Measurements from ENCODE around the gene JAKMIP2. TPM values are rescaled to one million over a fixed set of nuclear protein-coding genes. Genes with fewer than 3 reads are reported as not detected.
A peak's percentile ranks its signal among the peaks of the same experiment; 100 is the strongest.

The JAKMIP2 gene
- total and polyA plus RNA-seq, 2 donors (not counting 1 experiment from before 2014, with no cell fraction given): 1.3 to 6.5 TPM

DNA sequence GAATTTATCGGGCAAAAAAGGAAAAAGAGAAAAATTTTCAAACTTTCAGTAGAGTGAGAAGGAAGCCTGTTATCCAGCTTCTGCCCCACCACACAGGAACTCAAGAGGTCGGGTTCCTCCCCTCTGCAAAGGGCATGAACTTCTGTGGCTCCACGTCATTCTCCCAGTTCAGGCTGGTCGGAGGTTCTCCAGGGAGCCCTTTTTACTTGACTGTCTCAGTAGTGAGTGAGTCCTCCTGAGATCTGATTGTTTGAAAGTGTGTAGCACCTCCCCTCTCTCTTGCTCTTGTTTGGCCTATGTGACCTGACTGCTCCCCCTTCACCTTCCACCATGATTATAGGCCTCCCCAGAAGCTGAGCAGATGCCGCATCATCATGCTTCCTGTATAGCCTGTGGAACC, 39.2 kb upstream of the JAKMIP2 start:
- H3K9ac ChIP-seq (ENCODE audit: insufficient read depth, low read length): no peak overlapping the region
- no peaks in the 10 kb centered on the region for H3K27me3 ChIP-seq (ENCODE audit: control insufficient read depth, insufficient read depth, low read length)
- no peak for TF ChIP-seq EZH2 (IDR thresholded peaks at IDR 0.05; ENCODE audit: low read length, missing control alignments)
- no peak for TF ChIP-seq CTCF (conservative IDR thresholded peaks at IDR 0.05 in 1 of 2, IDR thresholded peaks at IDR 0.05 in 1 of 2; ENCODE audit: low read depth in 1 of 2, low read length in 2 of 2)
- no peak overlapping the region for H3K4me2 ChIP-seq (ENCODE audit: extremely low read depth, insufficient read depth, low read length)
- no peak for DNase-seq (ENCODE audit: low read depth in 2 of 2)
- no peaks in the 10 kb centered on the region for H3K9me3 ChIP-seq (ENCODE audit: control insufficient read depth, insufficient read depth, low read depth, low read length)
- no peaks in the 10 kb centered on the region for H4K20me1 ChIP-seq (ENCODE audit: control insufficient read depth, extremely low read depth, insufficient read depth, low read length)
- H3K36me3 ChIP-seq (ENCODE audit: control insufficient read depth, insufficient read depth, low read length): no peaks in the 10 kb centered on the region
- no peaks in the 10 kb centered on the region for H3K4me1 ChIP-seq (ENCODE audit: control insufficient read depth, extremely low read depth, insufficient read depth, low read length)
- no peaks in the 10 kb centered on the region for H3K79me2 ChIP-seq (ENCODE audit: control insufficient read depth, insufficient read depth, low read length)
- no peak overlapping the region for H3K4me3 ChIP-seq (replicated peaks in 1 of 4; ENCODE audit: control extremely low read depth in 1 of 4, insufficient read depth in 1 of 4, low read depth in 3 of 4, low read length in 4 of 4)
- no peak overlapping the region for H3K27ac ChIP-seq (ENCODE audit: insufficient read depth, low read length)
- H2AFZ ChIP-seq (ENCODE audit: low read length): no peak overlapping the region

- H2AFZ ChIP-seq (ENCODE audit: low read length): no peak overlapping the region
- no peaks in the 10 kb centered on the region for H3K27me3 ChIP-seq (ENCODE audit: control insufficient read depth, insufficient read depth, low read length)
- H3K4me2 ChIP-seq (ENCODE audit: extremely low read depth, insufficient read depth, low read length): no peak overlapping the region
- TF ChIP-seq CTCF (conservative IDR thresholded peaks at IDR 0.05 in 1 of 2, IDR thresholded peaks at IDR 0.05 in 1 of 2; ENCODE audit: low read depth in 1 of 2, low read length in 2 of 2) (no peak), EZH2 (IDR thresholded peaks at IDR 0.05; ENCODE audit: low read length, missing control alignments) (no peak)
- H3K27ac ChIP-seq (ENCODE audit: insufficient read depth, low read length): no peak overlapping the region
- H3K4me1 ChIP-seq (ENCODE audit: control insufficient read depth, extremely low read depth, insufficient read depth, low read length): no peaks in the 10 kb centered on the region
- H3K79me2 ChIP-seq (ENCODE audit: control insufficient read depth, insufficient read depth, low read length): no peaks in the 10 kb centered on the region
- H3K9ac ChIP-seq (ENCODE audit: insufficient read depth, low read length): no peak overlapping the region
- no peaks in the 10 kb centered on the region for H3K9me3 ChIP-seq (ENCODE audit: control insufficient read depth, insufficient read depth, low read depth, low read length)
- H3K4me3 ChIP-seq (replicated peaks in 1 of 4; ENCODE audit: control extremely low read depth in 1 of 4, insufficient read depth in 1 of 4, low read depth in 3 of 4, low read length in 4 of 4): no peak overlapping the region
- no peaks in the 10 kb centered on the region for H3K36me3 ChIP-seq (ENCODE audit: control insufficient read depth, insufficient read depth, low read length)
- H4K20me1 ChIP-seq (ENCODE audit: control insufficient read depth, extremely low read depth, insufficient read depth, low read length): no peaks in the 10 kb centered on the region
- DNase-seq (ENCODE audit: low read depth in 2 of 2): no peak
These were observed 36.8 kb upstream of the JAKMIP2 start for GRCh38 chr5:147819261-147819770.

- H3K9ac ChIP-seq (ENCODE audit: insufficient read depth, low read length): no peak overlapping the region
- no peak overlapping the region for H3K4me2 ChIP-seq (ENCODE audit: extremely low read depth, insufficient read depth, low read length)
- H3K36me3 ChIP-seq (ENCODE audit: control insufficient read depth, insufficient read depth, low read length): no peaks in the 10 kb centered on the region
- no peaks in the 10 kb centered on the region for H4K20me1 ChIP-seq (ENCODE audit: control insufficient read depth, extremely low read depth, insufficient read depth, low read length)
- no peak overlapping the region for H3K27ac ChIP-seq (ENCODE audit: insufficient read depth, low read length)
- no peaks in the 10 kb centered on the region for H3K4me1 ChIP-seq (ENCODE audit: control insufficient read depth, extremely low read depth, insufficient read depth, low read length)
- peak in 1 of 2 donors; percentile 20 for DNase-seq (ENCODE audit: low read depth in 2 of 2)
- H3K9me3 ChIP-seq (ENCODE audit: control insufficient read depth, insufficient read depth, low read depth, low read length): no peaks in the 10 kb centered on the region
- no peak for TF ChIP-seq CTCF (conservative IDR thresholded peaks at IDR 0.05 in 1 of 2, IDR thresholded peaks at IDR 0.05 in 1 of 2; ENCODE audit: low read depth in 1 of 2, low read length in 2 of 2)
- no peak for TF ChIP-seq EZH2 (IDR thresholded peaks at IDR 0.05; ENCODE audit: low read length, missing control alignments)
- H3K4me3 ChIP-seq (replicated peaks in 1 of 4; ENCODE audit: control extremely low read depth in 1 of 4, insufficient read depth in 1 of 4, low read depth in 3 of 4, low read length in 4 of 4): no peak overlapping the region
- no peak overlapping the region for H2AFZ ChIP-seq (ENCODE audit: low read length)
- no peaks in the 10 kb centered on the region for H3K79me2 ChIP-seq (ENCODE audit: control insufficient read depth, insufficient read depth, low read length)
- no peaks in the 10 kb centered on the region for H3K27me3 ChIP-seq (ENCODE audit: control insufficient read depth, insufficient read depth, low read length)
These were observed 35.8 kb upstream of the JAKMIP2 start for GRCh38 chr5:147818290-147818689.
